ENCODE data around the gene CHRDL2. TPM values are rescaled to one million over a fixed set of nuclear protein-coding genes. Genes with fewer than 3 reads are reported as not detected.

The CHRDL2 gene
- total RNA-seq, 1 experiment from 2014 or later = not detected

- Histone ChIP-seq H3K79me2 (ENCODE audit: insufficient read depth, low read length) (no peaks in the 10 kb centered on the region), H4K20me1 (ENCODE audit: insufficient read depth) (no peaks in the 10 kb centered on the region), H3K9me3 (ENCODE audit: control insufficient read depth in 1 of 2, insufficient read depth in 1 of 2, low read depth in 1 of 2, low read length in 2 of 2) (no peaks in the 10 kb centered on the region), H3K27ac (ENCODE audit: low read depth, low read length) (no peak overlapping the region), H3K27me3 (ENCODE audit: insufficient read depth, low read length) (no peaks in the 10 kb centered on the region), H3K36me3 (ENCODE audit: control insufficient read depth in 1 of 2, insufficient read depth in 2 of 2, low read length in 2 of 2) (no peaks in the 10 kb centered on the region), H3K4me1 (ENCODE audit: control insufficient read depth in 1 of 2, insufficient read depth in 2 of 2, low read length in 2 of 2) (peaks cover 0 to 14% of the 10 kb centered on the region in 2 experiments; a peak in 2 of 4 replicates), H3K9ac (ENCODE audit: low read length) (no peak overlapping the region), H2AFZ (ENCODE audit: low read depth, low read length, poor library complexity, severe bottlenecking) (no peak overlapping the region), H3K4me3 (replicated peaks in 1 of 2; ENCODE audit: low read depth in 1 of 2, low read length in 2 of 2) (no peak overlapping the region), H3K4me2 (ENCODE audit: low read length) (no peak overlapping the region), H3K9me2 (ENCODE audit: insufficient read depth) (no peaks in the 10 kb centered on the region)
- TF ChIP-seq EGR1 (IDR thresholded peaks at IDR 0.05; ENCODE audit: low read depth) = no peak
- no peak for TF ChIP-seq SRF (IDR thresholded peaks at IDR 0.05; ENCODE audit: low read depth)
- TF ChIP-seq POLR2AphosphoS5 (IDR thresholded peaks at IDR 0.05; ENCODE audit: low read depth, low read length) = no peak
- no peak for TF ChIP-seq ELF1 (IDR thresholded peaks at IDR 0.05; ENCODE audit: borderline replicate concordance, low read depth)
- TF ChIP-seq CTCF (IDR thresholded peaks at IDR 0.05 in 2 of 3, conservative IDR thresholded peaks at IDR 0.05 in 1 of 3; ENCODE audit: borderline replicate concordance in 1 of 3, insufficient read depth in 1 of 3, low read depth in 2 of 3, low read length in 2 of 3) = no peak
- no peak for TF ChIP-seq FOSL1 (IDR thresholded peaks at IDR 0.05; ENCODE audit: low read depth)
- TF ChIP-seq MAX (IDR thresholded peaks at IDR 0.05) = no peak
- TF ChIP-seq ZBTB33 (IDR thresholded peaks at IDR 0.05; ENCODE audit: extremely low read depth, insufficient replicate concordance, low read length) = no peak
- no peak for TF ChIP-seq TCF7L2 (IDR thresholded peaks at IDR 0.05; ENCODE audit: borderline replicate concordance, extremely low read depth, insufficient read depth, insufficient read length)
- no peak for TF ChIP-seq ATF3 (IDR thresholded peaks at IDR 0.05)
- TF ChIP-seq SP1 (IDR thresholded peaks at IDR 0.05; ENCODE audit: low read depth) = no peak
- TF ChIP-seq ZNF274 (IDR thresholded peaks at IDR 0.05; ENCODE audit: low read depth, low read length) = no peak
- TF ChIP-seq POLR2A (IDR thresholded peaks at IDR 0.05; ENCODE audit: borderline replicate concordance, extremely low read depth, insufficient read depth, insufficient read length) = no peak
- ChIA-PET POLR2A (no interaction called here), RAD21 (ENCODE audit: low non-redundant PET in 1 of 2, low total read pairs in 2 of 2, uncharacterized antibody in 2 of 2, unreplicated experiment in 2 of 2) (no interaction called here), CTCF (no interaction called here)
- DNase-seq (ENCODE audit: low read depth, low spot score) (no peak), ATAC-seq (no peak)
- no TSS peak for BruUV-seq (replicated peaks)
- intact Hi-C loops (cut with micrococcal nuclease) = no loop called here
Observed at GRCh38 chr11:74697722-74698121, 33.5 kb downstream of the CHRDL2 start.

Data from HCT116 (cell line).